OCI-LY7 (cell line): ENCODE results near the gene RNU1-4.
"Not testable (repeated sequence)": the region's sequence is repeated elsewhere in the genome, so short reads cannot be mapped to it uniquely, and the experiment has no call there.

ENCODE experiments used
- CTCF ChIP-seq: fragments of 200-600 bp; sonication (generic); conservative IDR thresholded peaks from 2 replicates; pipeline ENCODE4 v1.5.1; 2014; ENCODE audit warnings: mild to moderate bottlenecking, antibody characterized with exemption, low read length, moderate library complexity, mixed read lengths
- EZH2phosphoT487 ChIP-seq: fragments of 200-600 bp; sonication (generic); IDR thresholded peaks from 2 replicates; pipeline ENCODE4 v1.6.1; 2018; ENCODE audit warnings: low read depth, borderline replicate concordance, mild to moderate bottlenecking, mixed run types, antibody characterized with exemption, low read length, moderate library complexity, mixed read lengths

- TF ChIP-seq CTCF, EZH2phosphoT487: not testable (repeated sequence)
Measured at GRCh38 chr1:16697152-16697551, 43.2 kb upstream of the RNU1-4 start.
